ENCODE measurements around the gene ETHE1. TPM values are rescaled to one million over a fixed set of nuclear protein-coding genes. Genes with fewer than 3 reads are reported as not detected.

ETHE1 gene
- total and polyA plus RNA-seq, 2 donors (not counting 1 experiment from before 2014, with no cell fraction given), result 16.0 to 39.4 TPM

DNA sequence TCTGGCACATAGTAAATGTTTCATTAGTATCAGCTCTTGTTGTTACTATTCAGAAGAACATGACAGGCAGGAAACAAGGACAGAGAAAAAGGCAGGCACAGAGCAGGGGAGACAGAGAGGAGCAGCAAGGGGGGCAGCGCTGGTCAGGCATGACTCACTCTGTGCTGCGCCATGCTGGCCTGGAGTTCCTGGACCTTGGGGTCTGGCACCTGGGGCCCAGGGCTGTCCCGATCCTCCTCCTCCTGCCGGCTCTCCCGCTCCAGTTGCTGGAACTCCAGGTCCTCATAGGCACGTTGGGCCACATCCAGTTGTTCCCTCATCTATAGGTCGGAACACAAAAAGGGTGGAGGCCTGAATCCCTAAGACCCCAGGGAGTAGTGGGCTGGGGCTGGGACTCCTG, 30.0 kb downstream of the ETHE1 start:
- H3K79me2 ChIP-seq (ENCODE audit: control insufficient read depth, insufficient read depth, low read length), result no peaks in the 10 kb centered on the region
- H3K4me3 ChIP-seq (ENCODE audit: control extremely low read depth in 1 of 5, extremely low read depth in 1 of 5, insufficient read depth in 1 of 5, low read depth in 2 of 5, low read length in 4 of 5), result no peak overlapping the region
- CTCF ChIA-PET, result interaction anchor here (1.7 kb wide), 1 partner anchor 50 kb away, joined by 5 read pairs; no protein-coding TSS in a partner anchor
- DNase-seq, result no peak
- H3K9ac ChIP-seq (ENCODE audit: low read length), result no peak overlapping the region
- H3K36me3 ChIP-seq (replicated peaks in 1 of 2; ENCODE audit: control extremely low read depth in 1 of 2, control insufficient read depth in 1 of 2, extremely low read depth in 1 of 2, insufficient read depth in 2 of 2, low read length in 1 of 2), result peaks cover 0 to 20% of the 10 kb centered on the region in 2 experiments
- no peak overlapping the region for H3K27ac ChIP-seq (ENCODE audit: low read length in 2 of 2)
- no peaks in the 10 kb centered on the region for H3K9me3 Mint-ChIP-seq (ENCODE audit: insufficient read depth)
- 97% methylated on average over 7 of the region's 7 CpGs for WGBS (ENCODE audit: insufficient coverage)
- no peak overlapping the region for H3K4me2 ChIP-seq (replicated peaks; ENCODE audit: low read depth, low read length, poor library complexity, severe bottlenecking)
- H4K20me1 ChIP-seq (ENCODE audit: control insufficient read depth, insufficient read depth, low read length, poor library complexity, severe bottlenecking), result no peaks in the 10 kb centered on the region
- no peak for ATAC-seq (ENCODE audit: low read depth)
- TF ChIP-seq CTCF (IDR thresholded peaks at IDR 0.05) (no peak), EZH2 (IDR thresholded peaks at IDR 0.05; ENCODE audit: borderline replicate concordance, insufficient read depth, low read depth, low read length, poor library complexity, severe bottlenecking) (no peak)
- POLR2A ChIA-PET, result no interaction called here
- no peak overlapping the region for H3K4me3 Mint-ChIP-seq
- H3K4me1 Mint-ChIP-seq, result peaks cover 3% of the 10 kb centered on the region
- H3K27me3 ChIP-seq (replicated peaks in 1 of 4; ENCODE audit: control extremely low read depth in 1 of 4, control insufficient read depth in 3 of 4, insufficient read depth in 4 of 4, low read length in 3 of 4), result no peaks in the 10 kb centered on the region
- H3K9me3 ChIP-seq (ENCODE audit: control extremely low read depth in 1 of 3, control insufficient read depth in 2 of 3, insufficient read depth in 1 of 3, low read length in 2 of 3), result no peaks in the 10 kb centered on the region
- no peaks in the 10 kb centered on the region for H3K4me1 ChIP-seq (ENCODE audit: control insufficient read depth in 2 of 2, insufficient read depth in 2 of 2, low read length in 2 of 2)
- intact Hi-C loops (cut with micrococcal nuclease), result no loop called here
- no peaks in the 10 kb centered on the region for H3K27me3 Mint-ChIP-seq
- H3K27ac Mint-ChIP-seq, result no peak overlapping the region
- no peak overlapping the region for H2AFZ ChIP-seq (ENCODE audit: insufficient read depth, low read depth, low read length, poor library complexity, severe bottlenecking)

- Mint-ChIP-seq H3K4me3 (no peak overlapping the region), H3K27me3 (no peaks in the 10 kb centered on the region), H3K27ac (no peak overlapping the region), H3K9me3 (ENCODE audit: insufficient read depth) (no peaks in the 10 kb centered on the region), H3K4me1 (peaks cover under 1% of the 10 kb centered on the region)
- intact Hi-C loops (cut with micrococcal nuclease), result no loop called here
- Histone ChIP-seq H3K9ac (ENCODE audit: low read length) (no peak overlapping the region), H3K79me2 (ENCODE audit: control insufficient read depth, insufficient read depth, low read length) (no peaks in the 10 kb centered on the region), H4K20me1 (ENCODE audit: control insufficient read depth, insufficient read depth, low read length, poor library complexity, severe bottlenecking) (no peaks in the 10 kb centered on the region), H3K4me3 (ENCODE audit: control extremely low read depth in 1 of 5, extremely low read depth in 1 of 5, insufficient read depth in 1 of 5, low read depth in 2 of 5, low read length in 4 of 5) (no peak overlapping the region), H3K36me3 (replicated peaks in 1 of 2; ENCODE audit: control extremely low read depth in 1 of 2, control insufficient read depth in 1 of 2, extremely low read depth in 1 of 2, insufficient read depth in 2 of 2, low read length in 1 of 2) (peaks cover 0 to 18% of the 10 kb centered on the region in 2 experiments), H3K4me2 (replicated peaks; ENCODE audit: low read depth, low read length, poor library complexity, severe bottlenecking) (no peak overlapping the region), H2AFZ (ENCODE audit: insufficient read depth, low read depth, low read length, poor library complexity, severe bottlenecking) (no peak overlapping the region), H3K27me3 (replicated peaks in 1 of 4; ENCODE audit: control extremely low read depth in 1 of 4, control insufficient read depth in 3 of 4, insufficient read depth in 4 of 4, low read length in 3 of 4) (no peaks in the 10 kb centered on the region), H3K9me3 (ENCODE audit: control extremely low read depth in 1 of 3, control insufficient read depth in 2 of 3, insufficient read depth in 1 of 3, low read length in 2 of 3) (no peaks in the 10 kb centered on the region), H3K27ac (ENCODE audit: low read length in 2 of 2) (no peak overlapping the region), H3K4me1 (ENCODE audit: control insufficient read depth in 2 of 2, insufficient read depth in 2 of 2, low read length in 2 of 2) (no peaks in the 10 kb centered on the region)
- no peak for DNase-seq
- 93% methylated on average over 5 of the region's 8 CpGs for WGBS (ENCODE audit: insufficient coverage)
- ChIA-PET CTCF (interaction anchor here (0.5 to 2.1 kb wide), 2 partner anchors 23 to 48 kb away, joined by 4 to 6 read pairs; no protein-coding TSS in a partner anchor), POLR2A (no interaction called here)
- no peak for TF ChIP-seq CTCF (IDR thresholded peaks at IDR 0.05)
- no peak for TF ChIP-seq EZH2 (IDR thresholded peaks at IDR 0.05; ENCODE audit: borderline replicate concordance, insufficient read depth, low read depth, low read length, poor library complexity, severe bottlenecking)
- ATAC-seq (ENCODE audit: low read depth), result no peak
These were observed 31.9 kb downstream of the ETHE1 start for GRCh38 chr19:43495082-43495481.

All from B cell (primary cell).